GM18505 (cell line): Measurements from ENCODE around the gene PDCD2L.
"Not testable (repeated sequence)": the region's sequence is repeated elsewhere in the genome, so short reads cannot be mapped to it uniquely, and the experiment has no call there.

Experiments used
- ATAC-seq: cut with Tn5 transposase; IDR thresholded peaks from one replicate; pipeline ENCODE4 v1.9.1; 2021; ENCODE audit not compliant: unreplicated experiment
- POLR2A ChIP-seq: IDR thresholded peaks from 4 replicates; pipeline ENCODE4 v1.6.1; 2011; ENCODE audit warnings: borderline replicate concordance; ENCODE audit not compliant: insufficient read depth, insufficient read length; ENCODE audit errors: extremely low read depth

PDCD2L gene

GRCh38 chr19:34457446-34457845 lies 53.2 kb downstream of the PDCD2L start:
- no peak for ATAC-seq
- no peak for TF ChIP-seq POLR2A

GRCh38 chr19:34458677-34459076 lies 54.5 kb downstream of the PDCD2L start:
- no peak for ATAC-seq
- no peak for TF ChIP-seq POLR2A

- no peak for TF ChIP-seq POLR2A
- no peak for ATAC-seq
These were observed 55.4 kb downstream of the PDCD2L start for GRCh38 chr19:34459614-34460013.

- ATAC-seq: no peak
- no peak for TF ChIP-seq POLR2A
These were observed 57.3 kb downstream of the PDCD2L start for GRCh38 chr19:34461375-34462100.

- not testable (repeated sequence) for ATAC-seq
These were observed 60.6 kb downstream of the PDCD2L start for GRCh38 chr19:34464785-34465184.

GRCh38 chr19:34468409-34468808 lies 64.2 kb downstream of the PDCD2L start:
- no peak for ATAC-seq
- TF ChIP-seq POLR2A: no peak

GRCh38 chr19:34469026-34469425 lies 64.8 kb downstream of the PDCD2L start:
- not testable (repeated sequence) for ATAC-seq

- no peak for TF ChIP-seq POLR2A
- ATAC-seq: no peak
These were observed 67.9 kb downstream of the PDCD2L start for GRCh38 chr19:34471906-34472700.

GRCh38 chr19:34474233-34474989 lies 70.2 kb downstream of the PDCD2L start:
- TF ChIP-seq POLR2A: no peak
- ATAC-seq: no peak

- no peak for TF ChIP-seq POLR2A
- ATAC-seq: no peak
These were observed 71.1 kb downstream of the PDCD2L start for GRCh38 chr19:34475026-34475974.
